Endothelial cell of umbilical vein (primary cell): ENCODE results near the gene IGSF5. TPM values are rescaled to one million over a fixed set of nuclear protein-coding genes. Genes with fewer than 3 reads are reported as not detected.

Experiments used
- BruUV-seq: library from RNA; stranded (reverse); fragments of 400-500 nt; replicated peaks from 2 replicates; lab custom pipeline; 2021; lab: Mats Ljungman, UMichigan
- CTCF ChIA-PET: fragments of 300-600, 350-600 bp; sonication (Branson Sonifier 250); formaldehyde crosslinking; loops from one replicate; lab custom pipeline; 2021; ENCODE audit warnings: antibody characterized with exemption, inconsistent platforms; lab: Charles Lee
- POLR2A ChIA-PET: fragments of 300-600, 350-600 bp; sonication (Branson Sonifier 250); formaldehyde crosslinking; loops from one replicate; lab custom pipeline; 2021; ENCODE audit warnings: antibody characterized with exemption, inconsistent platforms; lab: Charles Lee
- DNase-seq: peaks from one replicate; pipeline ENCODE4 v3.0.0-alpha.2; 2011; ENCODE audit warnings: low read depth, low spot score
- FAIRE-seq: peaks from 2 replicates; lab custom pipeline; 2011; peaks lifted over from hg19 to GRCh38; lab: Jason Lieb, UNC
- H2AFZ ChIP-seq: 2 replicates; pipeline ENCODE4 v1.6.0; 2012; ENCODE audit warnings: low read depth, low read length, control low read depth, inconsistent platforms
- H3K27ac ChIP-seq: 2 replicates; pipeline ENCODE4 v1.5.1; 2011; ENCODE audit warnings: low read depth, mild to moderate bottlenecking, control low read depth, low read length, moderate library complexity; ENCODE audit not compliant: insufficient read depth
- H3K27me3 ChIP-seq, 2 experiments: 2 replicates each; pipeline versions ENCODE4 v1.6.0 to v1.6.1; 2011; ENCODE audit warnings: low read length in 2 of 2, mixed read lengths in 1 of 2; ENCODE audit not compliant: control insufficient read depth in 2 of 2, insufficient read depth in 2 of 2
- H3K36me3 ChIP-seq, 2 experiments: 2 replicates in 1 of 2; 3 replicates in 1 of 2; pipeline ENCODE4 v1.5.1; 2011; ENCODE audit warnings: low read length in 2 of 2, mild to moderate bottlenecking in 1 of 2, moderate library complexity in 1 of 2; ENCODE audit not compliant: control insufficient read depth in 2 of 2, insufficient read depth in 2 of 2; ENCODE audit errors: extremely low read depth in 1 of 2
- H3K4me1 ChIP-seq: 3 replicates; pipeline ENCODE4 v1.5.1; 2011; ENCODE audit warnings: mild to moderate bottlenecking, low read length; ENCODE audit not compliant: control insufficient read depth, insufficient read depth; ENCODE audit errors: extremely low read depth
- H3K4me2 ChIP-seq: 2 replicates; pipeline ENCODE4 v1.6.1; 2011; ENCODE audit warnings: low read length, control low read depth, mixed read lengths; ENCODE audit not compliant: insufficient read depth
- H3K4me3 ChIP-seq, 3 experiments: fragments of 200-600 bp in 1 of 3; sonication (generic), shearing (Covaris generic) in 1 of 3; replicated peaks in 1 of 3; 2 replicates each; pipeline ENCODE4 v1.5.1; 2011 to 2016; ENCODE audit warnings: control low read depth in 3 of 3, low read length in 3 of 3, mild to moderate bottlenecking in 2 of 3, inconsistent platforms in 1 of 3, low read depth in 1 of 3, moderate library complexity in 1 of 3; ENCODE audit not compliant: insufficient read depth in 1 of 3
- H3K79me2 ChIP-seq: 2 replicates; pipeline ENCODE4 v1.6.0; 2012; ENCODE audit warnings: low read length, inconsistent platforms; ENCODE audit not compliant: control insufficient read depth, insufficient read depth
- H3K9ac ChIP-seq: replicated peaks from 2 replicates; pipeline ENCODE3; 2011; ENCODE audit warnings: low read length, control low read depth; ENCODE audit not compliant: insufficient read depth; ENCODE audit errors: extremely low read depth
- H3K9me1 ChIP-seq: replicated peaks from 3 replicates; pipeline ENCODE4 v1.6.0; 2011; ENCODE audit warnings: mild to moderate bottlenecking, low read length; ENCODE audit not compliant: control insufficient read depth, insufficient read depth; ENCODE audit errors: extremely low read depth
- H3K9me3 ChIP-seq: replicated peaks from 2 replicates; pipeline ENCODE4 v1.5.1; 2012; ENCODE audit warnings: low read length, inconsistent platforms; ENCODE audit not compliant: control insufficient read depth, insufficient read depth
- H4K20me1 ChIP-seq: replicated peaks from 2 replicates; pipeline ENCODE3; 2011; ENCODE audit warnings: mild to moderate bottlenecking, low read length; ENCODE audit not compliant: control insufficient read depth, insufficient read depth; ENCODE audit errors: extremely low read depth
- CTCF ChIP-seq, 2 donors: IDR thresholded peaks; 1 replicate in 1 of 2; 2 replicates in 1 of 2; pipeline ENCODE4 v1.5.1; 2011; ENCODE audit warnings: low read length in 2 of 2, mild to moderate bottlenecking in 2 of 2, moderate library complexity in 2 of 2, control low read depth in 1 of 2, inconsistent platforms in 1 of 2, low read depth in 1 of 2; ENCODE audit not compliant: insufficient read depth in 1 of 2; ENCODE audit errors: extremely low read depth in 1 of 2
- EZH2 ChIP-seq: IDR thresholded peaks from 2 replicates; pipeline ENCODE4 v1.6.1; 2012; ENCODE audit warnings: borderline replicate concordance, low read depth, mild to moderate bottlenecking, moderate library complexity, low read length, inconsistent platforms; ENCODE audit not compliant: severe bottlenecking
- FOS ChIP-seq: IDR thresholded peaks from 2 replicates; pipeline ENCODE4 v1.6.1; 2011; ENCODE audit warnings: mild to moderate bottlenecking, low read length, moderate library complexity, borderline replicate concordance; ENCODE audit not compliant: insufficient read depth
- GATA2 ChIP-seq: IDR thresholded peaks from 2 replicates; pipeline ENCODE4 v1.7.0; 2011; ENCODE audit warnings: low read depth, mild to moderate bottlenecking, moderate library complexity, mixed read lengths, low read length; ENCODE audit not compliant: insufficient read length, insufficient read depth
- JUN ChIP-seq: IDR thresholded peaks from 2 replicates; pipeline ENCODE4 v1.6.1; 2011; ENCODE audit warnings: borderline replicate concordance, low read depth; ENCODE audit not compliant: insufficient read length, insufficient read depth
- MAX ChIP-seq: IDR thresholded peaks from 2 replicates; pipeline ENCODE4 v1.6.1; 2011; ENCODE audit not compliant: insufficient read depth, insufficient read length
- MYC ChIP-seq: IDR thresholded peaks from one replicate; pipeline ENCODE4 v1.6.1; 2011; ENCODE audit warnings: mild to moderate bottlenecking, low read depth, low read length
- POLR2A ChIP-seq: IDR thresholded peaks from 2 replicates; pipeline ENCODE4 v1.6.1; 2012; ENCODE audit warnings: low read depth, mild to moderate bottlenecking, control low read depth, low read length
- POLR2AphosphoS5 ChIP-seq: IDR thresholded peaks from 2 replicates; pipeline ENCODE4 v1.6.1; 2012; ENCODE audit warnings: low read depth, mild to moderate bottlenecking, control low read depth, low read length, moderate library complexity; ENCODE audit not compliant: insufficient read depth
- dilution Hi-C: fragments of 300-500 bp; cut with MboI; formaldehyde crosslinking; loops from one replicate; pipeline ENCODE4 v1.15.0; 2019; ENCODE audit warnings: low sequenced_read_pairs; ENCODE audit not compliant: extremely low pct_ligation_motif_present
- intact Hi-C: fragments of 100-400 bp; cut with micrococcal nuclease; formaldehyde crosslinking; loops from one replicate; pipeline ENCODE4 v1.10.0; 2022
- polyA plus RNA-seq, 4 experiments: library from polyadenylated mRNA; depleted of rRNA in 3 of 4; stranded (reverse) in 3 of 4; unstranded in 1 of 4; fragments of >200 nt; gene quantifications; 2 replicates each; pipeline versions ENCODE4 v1.2.1 to v1.2.3, GENCODE V29; 2011 to 2012; ENCODE audit warnings: missing spikeins in 1 of 4
- total RNA-seq: library from RNA; stranded (reverse); gene quantifications from 2 replicates; pipeline ENCODE4 v1.2.3, GENCODE V29; 2021

The IGSF5 gene
- total and polyA plus RNA-seq, 2 donors (not counting 3 experiments of a cell fraction or from before 2014, with no cell fraction given), result not detected

GRCh38 chr21:39715804-39716397 lies 29.1 kb upstream of the IGSF5 start:
- Histone ChIP-seq H3K4me3 (no peak overlapping the region), H3K27me3 (no peaks in the 10 kb centered on the region), H2AFZ (no peak overlapping the region), H4K20me1 (no peaks in the 10 kb centered on the region), H3K9me1 (no peaks in the 10 kb centered on the region), H3K4me1 (no peaks in the 10 kb centered on the region), H3K9ac (no peak overlapping the region), H3K27ac (no peak overlapping the region), H3K36me3 (no peaks in the 10 kb centered on the region), H3K79me2 (no peaks in the 10 kb centered on the region), H3K4me2 (no peak overlapping the region), H3K9me3 (no peaks in the 10 kb centered on the region)
- FAIRE-seq, result peak; percentile 73
- no TSS peak for BruUV-seq
- dilution Hi-C loops (loop anchor here (25.0 kb wide), 1 partner anchor 204 kb away; no protein-coding TSS in a partner anchor), intact Hi-C loops (loop anchor here (1.0 to 10.0 kb wide), 2 partner anchors 71 to 198 kb away; no protein-coding TSS in a partner anchor)
- ChIA-PET POLR2A (no interaction called here), CTCF (interaction anchor here (1.2 to 3.5 kb wide), 3 partner anchors 10 to 198 kb away, joined by 3 to 30 read pairs (median 27); no protein-coding TSS in a partner anchor)
- DNase-seq, result peak; percentile 36
- TF ChIP-seq CTCF (IDR thresholded peaks at IDR 0.05; ENCODE audit: extremely low read depth in 1 of 2, insufficient read depth in 1 of 2, low read depth in 1 of 2, low read length in 2 of 2) (peak; percentile 45 to 46), POLR2A (no peak)

- no peak overlapping the region for H3K9ac ChIP-seq
- no peaks in the 10 kb centered on the region for H4K20me1 ChIP-seq
- dilution Hi-C loops, result loop anchor here (25.0 kb wide), 1 partner anchor 208 kb away; no protein-coding TSS in a partner anchor
- intact Hi-C loops, result no loop called here
- FAIRE-seq (no peak), DNase-seq (no peak)
- H3K9me1 ChIP-seq, result no peaks in the 10 kb centered on the region
- ChIA-PET CTCF (no interaction called here), POLR2A (no interaction called here)
- H2AFZ ChIP-seq, result no peak overlapping the region
- TF ChIP-seq GATA2 (no peak), EZH2 (no peak), CTCF (IDR thresholded peaks at IDR 0.05; ENCODE audit: extremely low read depth in 1 of 2, insufficient read depth in 1 of 2, low read depth in 1 of 2, low read length in 2 of 2) (no peak), FOS (no peak), MAX (no peak), JUN (no peak), MYC (no peak), POLR2A (no peak), POLR2AphosphoS5 (no peak)
- H3K9me3 ChIP-seq, result no peaks in the 10 kb centered on the region
- H3K4me2 ChIP-seq, result no peak overlapping the region
- H3K4me1 ChIP-seq, result no peaks in the 10 kb centered on the region
- no peaks in the 10 kb centered on the region for H3K36me3 ChIP-seq
- BruUV-seq, result no TSS peak
- H3K4me3 ChIP-seq, result no peak overlapping the region
- H3K27ac ChIP-seq, result no peak overlapping the region
- H3K79me2 ChIP-seq, result no peaks in the 10 kb centered on the region
- no peaks in the 10 kb centered on the region for H3K27me3 ChIP-seq
These were observed 24.7 kb upstream of the IGSF5 start for GRCh38 chr21:39720126-39720778.
